Fibroblast of pulmonary artery (primary cell): Measurements from ENCODE around the gene IL1RAPL1.
A peak's percentile ranks its signal among the peaks of the same experiment; 100 is the strongest.

Experiments
- DNase-seq: peaks from one replicate; pipeline ENCODE4 v3.0.0-alpha.2; 2010; ENCODE audit warnings: low read depth
- H3K4me3 ChIP-seq: replicated peaks from 2 replicates; pipeline ENCODE4 v1.5.1; 2011; ENCODE audit warnings: low read depth, mild to moderate bottlenecking, control low read depth, low read length, moderate library complexity
- TF ChIP-seq, protein P1 (sequence below): IDR thresholded peaks from 2 replicates; pipeline ENCODE4 v1.5.1; 2011; ENCODE audit warnings: mild to moderate bottlenecking, control low read depth, low read length, inconsistent platforms; ENCODE audit errors: missing control alignments

IL1RAPL1 gene

GRCh38 chrX:29231800-29232199, 644.6 kb downstream of the IL1RAPL1 start:
- H3K4me3 ChIP-seq: no peak overlapping the region
- TF ChIP-seq, protein P1, sequence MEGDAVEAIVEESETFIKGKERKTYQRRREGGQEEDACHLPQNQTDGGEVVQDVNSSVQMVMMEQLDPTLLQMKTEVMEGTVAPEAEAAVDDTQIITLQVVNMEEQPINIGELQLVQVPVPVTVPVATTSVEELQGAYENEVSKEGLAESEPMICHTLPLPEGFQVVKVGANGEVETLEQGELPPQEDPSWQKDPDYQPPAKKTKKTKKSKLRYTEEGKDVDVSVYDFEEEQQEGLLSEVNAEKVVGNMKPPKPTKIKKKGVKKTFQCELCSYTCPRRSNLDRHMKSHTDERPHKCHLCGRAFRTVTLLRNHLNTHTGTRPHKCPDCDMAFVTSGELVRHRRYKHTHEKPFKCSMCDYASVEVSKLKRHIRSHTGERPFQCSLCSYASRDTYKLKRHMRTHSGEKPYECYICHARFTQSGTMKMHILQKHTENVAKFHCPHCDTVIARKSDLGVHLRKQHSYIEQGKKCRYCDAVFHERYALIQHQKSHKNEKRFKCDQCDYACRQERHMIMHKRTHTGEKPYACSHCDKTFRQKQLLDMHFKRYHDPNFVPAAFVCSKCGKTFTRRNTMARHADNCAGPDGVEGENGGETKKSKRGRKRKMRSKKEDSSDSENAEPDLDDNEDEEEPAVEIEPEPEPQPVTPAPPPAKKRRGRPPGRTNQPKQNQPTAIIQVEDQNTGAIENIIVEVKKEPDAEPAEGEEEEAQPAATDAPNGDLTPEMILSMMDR: peak; percentile 46
- DNase-seq: peak; percentile 35

- TF ChIP-seq, protein P1: no peak
- DNase-seq: no peak
- H3K4me3 ChIP-seq: no peak overlapping the region
Measured at GRCh38 chrX:29233592-29234183, 646.4 kb downstream of the IL1RAPL1 start.

DNA sequence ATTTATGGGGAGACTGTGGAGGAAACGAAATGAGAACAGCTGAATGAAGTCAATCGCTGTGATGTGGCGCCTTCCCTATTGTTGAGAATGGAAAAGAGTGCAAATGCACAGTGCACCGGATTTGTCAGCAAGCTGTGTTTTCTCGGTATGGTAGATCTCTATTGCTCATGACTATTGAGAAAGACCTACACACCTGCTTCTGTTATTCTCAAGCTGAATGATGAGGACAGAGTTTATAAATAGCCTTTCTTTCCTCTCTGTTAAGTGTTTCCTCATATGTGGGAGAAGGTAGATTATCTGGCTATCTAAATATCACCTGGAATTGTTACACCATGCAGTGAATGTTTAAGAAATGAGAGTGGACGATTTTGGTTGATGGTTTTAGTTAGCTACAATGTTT, 650.7 kb downstream of the IL1RAPL1 start:
- TF ChIP-seq, protein P1: no peak
- no peak overlapping the region for H3K4me3 ChIP-seq
- DNase-seq: no peak

DNA sequence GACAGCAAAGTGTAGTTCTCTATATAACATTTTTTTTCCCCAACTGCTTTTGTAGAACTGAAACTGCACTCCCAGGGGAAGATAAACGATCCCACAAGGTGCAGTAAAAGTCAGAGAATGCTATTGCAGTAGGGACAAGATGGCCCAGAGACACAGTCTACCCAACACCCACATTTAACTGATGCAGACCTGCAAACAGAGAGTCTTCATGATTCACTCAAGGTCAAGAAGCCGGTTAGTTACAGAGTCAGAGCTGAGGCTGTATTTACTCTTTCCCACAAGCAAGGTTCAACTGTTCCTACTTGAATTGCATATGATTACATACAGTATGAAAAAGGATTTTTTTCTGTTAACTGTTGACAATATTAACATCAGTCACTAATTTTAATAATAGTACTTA, 654.6 kb downstream of the IL1RAPL1 start:
- no peak overlapping the region for H3K4me3 ChIP-seq
- no peak for DNase-seq
- TF ChIP-seq, protein P1: no peak

GRCh38 chrX:29242856-29243255, 655.6 kb downstream of the IL1RAPL1 start:
- DNase-seq: no peak

GRCh38 chrX:29243942-29244341, 656.7 kb downstream of the IL1RAPL1 start:
- no peak overlapping the region for H3K4me3 ChIP-seq
- DNase-seq: no peak
- TF ChIP-seq, protein P1: no peak

More at GRCh38 chrX:29242856-29243255, 655.6 kb downstream of the IL1RAPL1 start:
- TF ChIP-seq, protein P1: no peak
- H3K4me3 ChIP-seq: no peak overlapping the region

DNA sequence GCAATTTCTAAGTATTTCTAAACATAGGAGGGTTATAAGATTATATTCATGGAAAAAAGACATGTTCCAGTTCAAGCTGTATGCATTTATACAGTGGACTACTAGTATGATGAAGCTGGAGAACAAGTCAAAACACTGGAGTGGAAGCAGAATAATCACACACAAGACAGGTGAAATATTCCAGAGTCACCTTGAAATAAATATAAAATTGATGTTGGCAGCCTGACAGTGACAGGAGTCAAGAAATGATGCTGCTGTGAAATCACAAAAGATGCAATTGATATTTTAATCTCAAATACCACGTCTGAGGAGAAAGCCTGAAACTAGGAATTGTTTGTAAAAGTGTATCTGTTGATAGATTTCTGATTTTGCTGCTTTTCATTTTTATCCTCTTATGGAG, 667.3 kb downstream of the IL1RAPL1 start:
- no peak for DNase-seq
- H3K4me3 ChIP-seq: no peak overlapping the region
- TF ChIP-seq, protein P1: no peak
